PC-3 (cell line): Measurements from ENCODE around the gene BLOC1S2.

ENCODE experiments used
- EZH2phosphoT487 ChIP-seq: fragments of 300-600 bp; sonication (generic); IDR thresholded peaks from 2 replicates; pipeline ENCODE4 v1.6.1; 2018; ENCODE audit warnings: mild to moderate bottlenecking, antibody characterized with exemption, low read length, borderline replicate concordance
- TF ChIP-seq, protein P1 (sequence below): fragments of 300-600 bp; sonication (generic); conservative IDR thresholded peaks from 2 replicates; pipeline ENCODE4 v1.5.1; 2017; ENCODE audit warnings: antibody characterized with exemption, low read depth, mild to moderate bottlenecking, low read length

DNA sequence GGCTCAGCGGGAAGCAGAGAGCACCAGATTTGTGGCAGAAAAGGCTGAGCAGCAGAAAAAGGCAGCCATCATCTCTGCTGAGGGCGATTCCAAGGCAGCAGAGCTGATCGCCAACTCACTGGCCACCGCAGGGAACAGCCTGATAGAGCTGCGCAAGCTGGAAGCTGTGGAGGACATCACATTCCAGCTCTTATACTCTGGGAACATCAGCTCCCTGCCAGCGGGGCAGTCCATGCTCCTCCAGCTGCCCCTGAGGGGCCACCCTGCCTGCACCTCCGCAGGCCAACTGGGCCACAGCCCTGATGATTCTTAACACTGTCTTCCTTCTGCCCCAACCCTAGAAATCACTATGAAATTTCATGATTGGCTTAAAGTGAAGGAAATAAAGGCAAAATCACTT is 37.7 kb downstream of the BLOC1S2 start:
- TF ChIP-seq, protein P1, sequence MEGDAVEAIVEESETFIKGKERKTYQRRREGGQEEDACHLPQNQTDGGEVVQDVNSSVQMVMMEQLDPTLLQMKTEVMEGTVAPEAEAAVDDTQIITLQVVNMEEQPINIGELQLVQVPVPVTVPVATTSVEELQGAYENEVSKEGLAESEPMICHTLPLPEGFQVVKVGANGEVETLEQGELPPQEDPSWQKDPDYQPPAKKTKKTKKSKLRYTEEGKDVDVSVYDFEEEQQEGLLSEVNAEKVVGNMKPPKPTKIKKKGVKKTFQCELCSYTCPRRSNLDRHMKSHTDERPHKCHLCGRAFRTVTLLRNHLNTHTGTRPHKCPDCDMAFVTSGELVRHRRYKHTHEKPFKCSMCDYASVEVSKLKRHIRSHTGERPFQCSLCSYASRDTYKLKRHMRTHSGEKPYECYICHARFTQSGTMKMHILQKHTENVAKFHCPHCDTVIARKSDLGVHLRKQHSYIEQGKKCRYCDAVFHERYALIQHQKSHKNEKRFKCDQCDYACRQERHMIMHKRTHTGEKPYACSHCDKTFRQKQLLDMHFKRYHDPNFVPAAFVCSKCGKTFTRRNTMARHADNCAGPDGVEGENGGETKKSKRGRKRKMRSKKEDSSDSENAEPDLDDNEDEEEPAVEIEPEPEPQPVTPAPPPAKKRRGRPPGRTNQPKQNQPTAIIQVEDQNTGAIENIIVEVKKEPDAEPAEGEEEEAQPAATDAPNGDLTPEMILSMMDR = no peak
- no peak for TF ChIP-seq EZH2phosphoT487
